SK-N-SH (cell line): ENCODE data around the gene UNC79.

Source experiments
- MEF2A ChIP-seq: IDR thresholded peaks from 2 replicates; pipeline ENCODE4 v1.4.0; 2012; ENCODE audit warnings: low read depth, borderline replicate concordance
- POLR2AphosphoS5 ChIP-seq: IDR thresholded peaks from 2 replicates; pipeline ENCODE4 v1.6.1; 2012; ENCODE audit warnings: low read depth, low read length
- RCOR1 ChIP-seq: fragments of 150-350 bp; IDR thresholded peaks from 2 replicates; pipeline ENCODE4 v1.6.1; 2017; ENCODE audit warnings: antibody characterized with exemption, low read length
- SMC3 ChIP-seq: IDR thresholded peaks from 2 replicates; pipeline ENCODE4 v1.6.1; 2012; ENCODE audit warnings: low read depth, low read length, improper control_type of control experiment
- TAF1 ChIP-seq: IDR thresholded peaks from 2 replicates; pipeline ENCODE4 v1.6.1; 2012; ENCODE audit warnings: low read depth, mild to moderate bottlenecking, low read length, moderate library complexity, borderline replicate concordance
- YY1 ChIP-seq: IDR thresholded peaks from 2 replicates; pipeline ENCODE4 v1.4.0; 2012; ENCODE audit warnings: low read depth, mild to moderate bottlenecking
- TF ChIP-seq, protein P1 (sequence below): fragments of 200-600 bp; sonication (generic); IDR thresholded peaks from 2 replicates; pipeline ENCODE4 v1.6.1; 2017; ENCODE audit warnings: antibody characterized with exemption, mild to moderate bottlenecking, moderate library complexity
- TF ChIP-seq, protein P2 (sequence below): IDR thresholded peaks from 2 replicates; pipeline ENCODE4 v1.6.1; 2012; ENCODE audit warnings: mild to moderate bottlenecking, low read depth, low read length, moderate library complexity

DNA sequence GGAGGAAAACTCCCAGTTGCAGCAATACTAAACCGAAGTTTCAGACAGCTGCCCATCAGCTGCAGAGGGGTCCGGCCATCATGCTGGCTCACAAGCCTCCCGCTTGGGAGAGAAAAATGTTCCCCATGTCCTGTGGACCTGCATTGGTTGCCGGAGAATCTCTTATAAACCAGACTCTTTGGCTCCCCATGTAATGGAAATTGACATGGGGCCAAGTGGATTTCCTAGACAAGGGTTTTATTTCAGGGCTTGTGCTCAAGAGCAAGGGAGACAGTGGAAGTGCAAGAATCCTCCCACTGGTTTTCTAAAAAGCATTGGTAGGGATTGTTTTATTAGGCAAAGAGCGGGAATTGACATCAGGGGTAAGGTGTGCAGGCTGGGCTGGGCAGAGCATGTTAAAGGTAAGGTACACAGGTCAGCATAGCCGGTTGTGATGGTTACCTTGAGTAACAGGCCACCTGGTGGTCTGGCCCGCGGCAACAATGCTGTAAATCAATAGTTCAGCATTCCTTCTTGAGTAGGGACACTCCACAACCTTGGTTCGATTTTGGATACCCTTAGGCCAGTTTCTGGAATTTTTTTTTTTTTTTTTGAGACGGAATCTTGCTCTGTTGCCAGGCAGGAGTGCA lies 135.4 kb downstream of the UNC79 start:
- TF ChIP-seq, protein P1, sequence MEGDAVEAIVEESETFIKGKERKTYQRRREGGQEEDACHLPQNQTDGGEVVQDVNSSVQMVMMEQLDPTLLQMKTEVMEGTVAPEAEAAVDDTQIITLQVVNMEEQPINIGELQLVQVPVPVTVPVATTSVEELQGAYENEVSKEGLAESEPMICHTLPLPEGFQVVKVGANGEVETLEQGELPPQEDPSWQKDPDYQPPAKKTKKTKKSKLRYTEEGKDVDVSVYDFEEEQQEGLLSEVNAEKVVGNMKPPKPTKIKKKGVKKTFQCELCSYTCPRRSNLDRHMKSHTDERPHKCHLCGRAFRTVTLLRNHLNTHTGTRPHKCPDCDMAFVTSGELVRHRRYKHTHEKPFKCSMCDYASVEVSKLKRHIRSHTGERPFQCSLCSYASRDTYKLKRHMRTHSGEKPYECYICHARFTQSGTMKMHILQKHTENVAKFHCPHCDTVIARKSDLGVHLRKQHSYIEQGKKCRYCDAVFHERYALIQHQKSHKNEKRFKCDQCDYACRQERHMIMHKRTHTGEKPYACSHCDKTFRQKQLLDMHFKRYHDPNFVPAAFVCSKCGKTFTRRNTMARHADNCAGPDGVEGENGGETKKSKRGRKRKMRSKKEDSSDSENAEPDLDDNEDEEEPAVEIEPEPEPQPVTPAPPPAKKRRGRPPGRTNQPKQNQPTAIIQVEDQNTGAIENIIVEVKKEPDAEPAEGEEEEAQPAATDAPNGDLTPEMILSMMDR, result no peak
- TF ChIP-seq POLR2AphosphoS5, result no peak
- no peak for TF ChIP-seq RCOR1
- no peak for TF ChIP-seq TAF1
- no peak for TF ChIP-seq MEF2A
- TF ChIP-seq YY1, result no peak
- TF ChIP-seq, protein P2, sequence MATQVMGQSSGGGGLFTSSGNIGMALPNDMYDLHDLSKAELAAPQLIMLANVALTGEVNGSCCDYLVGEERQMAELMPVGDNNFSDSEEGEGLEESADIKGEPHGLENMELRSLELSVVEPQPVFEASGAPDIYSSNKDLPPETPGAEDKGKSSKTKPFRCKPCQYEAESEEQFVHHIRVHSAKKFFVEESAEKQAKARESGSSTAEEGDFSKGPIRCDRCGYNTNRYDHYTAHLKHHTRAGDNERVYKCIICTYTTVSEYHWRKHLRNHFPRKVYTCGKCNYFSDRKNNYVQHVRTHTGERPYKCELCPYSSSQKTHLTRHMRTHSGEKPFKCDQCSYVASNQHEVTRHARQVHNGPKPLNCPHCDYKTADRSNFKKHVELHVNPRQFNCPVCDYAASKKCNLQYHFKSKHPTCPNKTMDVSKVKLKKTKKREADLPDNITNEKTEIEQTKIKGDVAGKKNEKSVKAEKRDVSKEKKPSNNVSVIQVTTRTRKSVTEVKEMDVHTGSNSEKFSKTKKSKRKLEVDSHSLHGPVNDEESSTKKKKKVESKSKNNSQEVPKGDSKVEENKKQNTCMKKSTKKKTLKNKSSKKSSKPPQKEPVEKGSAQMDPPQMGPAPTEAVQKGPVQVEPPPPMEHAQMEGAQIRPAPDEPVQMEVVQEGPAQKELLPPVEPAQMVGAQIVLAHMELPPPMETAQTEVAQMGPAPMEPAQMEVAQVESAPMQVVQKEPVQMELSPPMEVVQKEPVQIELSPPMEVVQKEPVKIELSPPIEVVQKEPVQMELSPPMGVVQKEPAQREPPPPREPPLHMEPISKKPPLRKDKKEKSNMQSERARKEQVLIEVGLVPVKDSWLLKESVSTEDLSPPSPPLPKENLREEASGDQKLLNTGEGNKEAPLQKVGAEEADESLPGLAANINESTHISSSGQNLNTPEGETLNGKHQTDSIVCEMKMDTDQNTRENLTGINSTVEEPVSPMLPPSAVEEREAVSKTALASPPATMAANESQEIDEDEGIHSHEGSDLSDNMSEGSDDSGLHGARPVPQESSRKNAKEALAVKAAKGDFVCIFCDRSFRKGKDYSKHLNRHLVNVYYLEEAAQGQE, result no peak
- TF ChIP-seq SMC3, result no peak
